Liver (tissue), 9 donors: ENCODE data around the gene GIMAP6. TPM values are rescaled to one million over a fixed set of nuclear protein-coding genes. Genes with fewer than 3 reads are reported as not detected.
"Not testable (repeated sequence)": the region's sequence is repeated elsewhere in the genome, so short reads cannot be mapped to it uniquely, and the experiment has no call there.

Experiments
- DNase-seq: peaks from one replicate; pipeline ENCODE4 v3.0.0-alpha.2; 2017; ENCODE audit warnings: low spot score
- H3K27ac ChIP-seq, 2 donors: one replicate each; pipeline ENCODE4 v1.7.0; 2013; ENCODE audit warnings: inconsistent platforms in 2 of 2, low read length in 2 of 2, control low read depth in 1 of 2, low read depth in 1 of 2, mild to moderate bottlenecking in 1 of 2
- H3K27me3 ChIP-seq, 4 donors: one replicate each; pipeline versions ENCODE4 v1.6.1 to v1.7.0; 2013; ENCODE audit warnings: low read length in 3 of 4, inconsistent platforms in 1 of 4, mild to moderate bottlenecking in 1 of 4, moderate library complexity in 1 of 4; ENCODE audit not compliant: control insufficient read depth in 4 of 4, insufficient read depth in 4 of 4
- H3K36me3 ChIP-seq, 4 donors: one replicate each; pipeline versions ENCODE4 v1.6.1 to v1.7.0; 2013; ENCODE audit warnings: low read length in 3 of 4, mild to moderate bottlenecking in 3 of 4, low read depth in 1 of 4, moderate library complexity in 1 of 4; ENCODE audit not compliant: control insufficient read depth in 4 of 4, insufficient read depth in 3 of 4
- H3K4me1 ChIP-seq, 4 donors: one replicate each; pipeline versions ENCODE4 v1.6.1 to v1.7.0; 2013; ENCODE audit warnings: low read length in 3 of 4, mild to moderate bottlenecking in 3 of 4, moderate library complexity in 1 of 4; ENCODE audit not compliant: control insufficient read depth in 4 of 4, insufficient read depth in 4 of 4
- H3K4me3 ChIP-seq, 3 donors: one replicate each; pipeline versions ENCODE4 v1.6.1 to v1.7.0; 2013; ENCODE audit warnings: low read length in 3 of 3, control low read depth in 1 of 3, low read depth in 1 of 3, mild to moderate bottlenecking in 1 of 3
- H3K9ac ChIP-seq, 2 donors: one replicate each; pipeline ENCODE4 v1.7.0; 2013; ENCODE audit warnings: low read length in 2 of 2, mild to moderate bottlenecking in 2 of 2, moderate library complexity in 2 of 2, control low read depth in 1 of 2, low read depth in 1 of 2
- H3K9me3 ChIP-seq, 4 donors: one replicate each; pipeline versions ENCODE4 v1.6.1 to v1.7.0; 2013; ENCODE audit warnings: low read length in 3 of 4; ENCODE audit not compliant: control insufficient read depth in 4 of 4
- CTCF ChIP-seq: fragments of 150-350 bp; IDR thresholded peaks from 2 replicates; pipeline ENCODE4 v1.5.1; 2017; ENCODE audit warnings: improper control_type of control experiment, low read depth, low read length; ENCODE audit not compliant: missing input control
- EGR1 ChIP-seq, 2 donors: IDR thresholded peaks; 2 replicates each; pipeline ENCODE4 v1.6.1; 2016 to 2018; ENCODE audit warnings: antibody characterized with exemption in 2 of 2, low read depth in 2 of 2
- FOXA1 ChIP-seq: IDR thresholded peaks from 2 replicates; pipeline ENCODE4 v1.6.1; 2016; ENCODE audit warnings: antibody characterized with exemption
- FOXA2 ChIP-seq: IDR thresholded peaks from 2 replicates; pipeline ENCODE4 v1.6.1; 2016; ENCODE audit warnings: antibody characterized with exemption
- GABPA ChIP-seq, 2 donors: IDR thresholded peaks in 1 of 2; conservative IDR thresholded peaks in 1 of 2; 2 replicates each; pipeline ENCODE4 v1.6.1; 2016; ENCODE audit warnings: antibody characterized with exemption in 2 of 2, mild to moderate bottlenecking in 1 of 2, moderate library complexity in 1 of 2
- HNF4A ChIP-seq, 2 donors: conservative IDR thresholded peaks; 2 replicates each; pipeline ENCODE4 v1.6.1; 2016; ENCODE audit warnings: antibody characterized with exemption in 2 of 2, mild to moderate bottlenecking in 2 of 2
- HNF4G ChIP-seq: IDR thresholded peaks from 2 replicates; pipeline ENCODE4 v1.6.1; 2016; ENCODE audit warnings: antibody characterized with exemption
- JUND ChIP-seq, 2 donors: IDR thresholded peaks; 2 replicates each; pipeline ENCODE4 v1.6.1; 2016; ENCODE audit warnings: antibody characterized with exemption in 2 of 2
- NR2F2 ChIP-seq: IDR thresholded peaks from 2 replicates; pipeline ENCODE4 v1.6.1; 2016; ENCODE audit warnings: antibody characterized with exemption
- RAD21 ChIP-seq, 2 donors: IDR thresholded peaks; 2 replicates each; pipeline ENCODE4 v1.6.1; 2016; ENCODE audit warnings: antibody characterized with exemption in 2 of 2, mild to moderate bottlenecking in 2 of 2
- REST ChIP-seq: IDR thresholded peaks from 2 replicates; pipeline ENCODE4 v1.6.1; 2016; ENCODE audit warnings: antibody characterized with exemption, mild to moderate bottlenecking
- RXRA ChIP-seq, 2 donors: IDR thresholded peaks; 2 replicates each; pipeline ENCODE4 v1.6.1; 2017 to 2018; ENCODE audit warnings: antibody characterized with exemption in 2 of 2, mild to moderate bottlenecking in 1 of 2
- SP1 ChIP-seq: IDR thresholded peaks from 2 replicates; pipeline ENCODE4 v1.6.1; 2018; ENCODE audit warnings: antibody characterized with exemption, mild to moderate bottlenecking
- TAF1 ChIP-seq: conservative IDR thresholded peaks from 2 replicates; pipeline ENCODE4 v1.6.1; 2016; ENCODE audit warnings: antibody characterized with exemption, mild to moderate bottlenecking
- YY1 ChIP-seq: IDR thresholded peaks from 2 replicates; pipeline ENCODE4 v1.6.1; 2016; ENCODE audit warnings: antibody characterized with exemption, mild to moderate bottlenecking
- WGBS: extraction: QIAGEN DNeasy Blood & Tissue Kit; methylation state at CpG from one replicate; pipeline ENCODE4 v1.1.7; 2013; 5-methylcytosine and 5-hydroxymethylcytosine counted together
- polyA plus RNA-seq, 2 donors: library from polyadenylated mRNA; stranded (reverse) in 1 of 2; unstranded in 1 of 2; fragments of 200-250 nt in 1 of 2; fragments of >200 nt in 1 of 2; fragmentation: Nextera tagmentation in 1 of 2; extraction: Ambion mirVana in 1 of 2; gene quantifications; one replicate each; pipeline versions ENCODE4 v1.2.1 to v1.2.3, GENCODE V29; 2013 to 2015
- total RNA-seq, 2 donors: library from RNA; depleted of rRNA; stranded (reverse); fragments of >200 nt; gene quantifications; one replicate each; pipeline ENCODE4 v1.2.3, GENCODE V29; 2014
- TF ChIP-seq, protein P1 (sequence below): IDR thresholded peaks from 2 replicates; pipeline ENCODE4 v1.6.1; 2016; ENCODE audit warnings: antibody characterized with exemption
- TF ChIP-seq, protein P2 (sequence below): IDR thresholded peaks from 2 replicates; pipeline ENCODE4 v1.6.1; 2016; ENCODE audit warnings: antibody characterized with exemption
- TF ChIP-seq, protein P3 (sequence below): IDR thresholded peaks from 2 replicates; pipeline ENCODE4 v1.6.1; 2016; ENCODE audit warnings: antibody characterized with exemption
- donor health status: healthy.
- donor health status: healthy.
- donor health status: healthy.
- donor health status: healthy.
- donor health status: healthy.

GIMAP6 gene
- total and polyA plus RNA-seq, 4 donors, result 2.0 to 17.5 (median 11.9) TPM

- WGBS, result 65% methylated on average over 2 of the region's 2 CpGs
- H3K36me3 ChIP-seq, result no peaks in the 10 kb centered on the region
- no peaks in the 10 kb centered on the region for H3K4me1 ChIP-seq
- TF ChIP-seq NR2F2, result no peak
- no peak for TF ChIP-seq FOXA2
- no peak for TF ChIP-seq REST
- no peak for TF ChIP-seq HNF4A (conservative IDR thresholded peaks at IDR 0.05)
- TF ChIP-seq RAD21 (IDR thresholded peaks at IDR 0.05), result no peak
- no peak for TF ChIP-seq FOXA1
- TF ChIP-seq, protein P1, sequence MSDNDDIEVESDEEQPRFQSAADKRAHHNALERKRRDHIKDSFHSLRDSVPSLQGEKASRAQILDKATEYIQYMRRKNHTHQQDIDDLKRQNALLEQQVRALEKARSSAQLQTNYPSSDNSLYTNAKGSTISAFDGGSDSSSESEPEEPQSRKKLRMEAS, result no peak
- no peak for TF ChIP-seq SP1
- no peak for TF ChIP-seq GABPA (IDR thresholded peaks at IDR 0.05 in 1 of 2, conservative IDR thresholded peaks at IDR 0.05 in 1 of 2)
- no peak for TF ChIP-seq EGR1 (IDR thresholded peaks at IDR 0.05; ENCODE audit: low read depth in 2 of 2)
- TF ChIP-seq, protein P2, sequence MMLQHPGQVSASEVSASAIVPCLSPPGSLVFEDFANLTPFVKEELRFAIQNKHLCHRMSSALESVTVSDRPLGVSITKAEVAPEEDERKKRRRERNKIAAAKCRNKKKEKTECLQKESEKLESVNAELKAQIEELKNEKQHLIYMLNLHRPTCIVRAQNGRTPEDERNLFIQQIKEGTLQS, result no peak
- no peak for TF ChIP-seq YY1
- no peak for TF ChIP-seq CTCF
- TF ChIP-seq RXRA (IDR thresholded peaks at IDR 0.05), result no peak
- no peak for TF ChIP-seq JUND (IDR thresholded peaks at IDR 0.05)
- no peak for TF ChIP-seq HNF4G
- TF ChIP-seq TAF1, result no peak
- TF ChIP-seq, protein P3, sequence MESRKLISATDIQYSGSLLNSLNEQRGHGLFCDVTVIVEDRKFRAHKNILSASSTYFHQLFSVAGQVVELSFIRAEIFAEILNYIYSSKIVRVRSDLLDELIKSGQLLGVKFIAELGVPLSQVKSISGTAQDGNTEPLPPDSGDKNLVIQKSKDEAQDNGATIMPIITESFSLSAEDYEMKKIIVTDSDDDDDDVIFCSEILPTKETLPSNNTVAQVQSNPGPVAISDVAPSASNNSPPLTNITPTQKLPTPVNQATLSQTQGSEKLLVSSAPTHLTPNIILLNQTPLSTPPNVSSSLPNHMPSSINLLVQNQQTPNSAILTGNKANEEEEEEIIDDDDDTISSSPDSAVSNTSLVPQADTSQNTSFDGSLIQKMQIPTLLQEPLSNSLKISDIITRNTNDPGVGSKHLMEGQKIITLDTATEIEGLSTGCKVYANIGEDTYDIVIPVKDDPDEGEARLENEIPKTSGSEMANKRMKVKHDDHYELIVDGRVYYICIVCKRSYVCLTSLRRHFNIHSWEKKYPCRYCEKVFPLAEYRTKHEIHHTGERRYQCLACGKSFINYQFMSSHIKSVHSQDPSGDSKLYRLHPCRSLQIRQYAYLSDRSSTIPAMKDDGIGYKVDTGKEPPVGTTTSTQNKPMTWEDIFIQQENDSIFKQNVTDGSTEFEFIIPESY, result no peak
- no peak overlapping the region for H3K4me3 ChIP-seq
- H3K9me3 ChIP-seq, result no peaks in the 10 kb centered on the region
- H3K27me3 ChIP-seq, result no peaks in the 10 kb centered on the region
- H3K9ac ChIP-seq, result no peak overlapping the region
- no peak overlapping the region for H3K27ac ChIP-seq
- no peak for DNase-seq
Measured at GRCh38 chr7:150675714-150676113, 43.5 kb upstream of the GIMAP6 start.

DNA sequence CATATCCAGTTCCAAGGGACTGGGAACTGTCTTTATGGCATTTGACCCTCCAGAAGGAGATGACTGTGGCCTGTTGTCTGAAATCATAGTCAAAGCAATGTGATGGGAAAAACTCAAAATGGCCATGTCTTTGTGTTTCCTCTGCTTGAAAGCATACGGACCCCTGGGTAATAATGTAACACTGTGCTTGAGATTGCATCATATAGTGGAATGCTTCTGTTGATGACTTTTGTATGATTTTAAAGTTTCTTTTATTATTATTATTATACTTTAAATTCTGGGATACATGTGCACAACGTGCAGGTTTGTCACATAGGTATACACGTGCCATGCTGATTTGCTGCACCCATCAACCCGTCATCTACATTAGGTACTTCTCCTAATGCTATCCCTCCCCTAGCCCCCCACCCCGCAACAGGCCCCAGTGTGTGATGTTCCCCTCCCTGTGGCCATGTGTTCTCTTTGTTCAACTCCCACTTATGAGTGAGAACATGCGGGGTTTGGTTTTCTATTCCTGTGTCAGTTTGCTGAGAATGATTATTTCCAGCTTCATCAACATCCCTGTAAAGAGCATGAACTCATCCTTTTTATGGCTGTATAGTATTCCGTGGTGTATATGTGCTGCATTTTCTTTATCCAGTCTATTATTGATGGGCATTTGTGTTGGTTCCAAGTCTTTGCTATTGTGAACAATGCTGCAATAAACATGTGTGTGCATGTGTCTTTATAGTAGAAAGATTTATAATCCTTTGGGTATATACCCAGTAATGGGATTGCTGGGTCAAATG lies 39.8 kb upstream of the GIMAP6 start:
- not testable (repeated sequence) for H3K9me3 ChIP-seq, H3K27ac ChIP-seq, DNase-seq, H3K4me1 ChIP-seq, H3K4me3 ChIP-seq, H3K36me3 ChIP-seq, H3K9ac ChIP-seq, H3K27me3 ChIP-seq
- 87% methylated on average over 7 of the region's 7 CpGs for WGBS
